Neuron (in vitro differentiated cells): ENCODE data around the gene PA2G4.

Source experiments
- H2AFZ ChIP-seq: one replicate; pipeline ENCODE4 v1.6.1; 2013; ENCODE audit warnings: low read depth, mild to moderate bottlenecking, inconsistent platforms, low read length, moderate library complexity
- H3K27me3 ChIP-seq: one replicate; pipeline ENCODE4 v1.6.1; 2013; ENCODE audit warnings: low read length; ENCODE audit not compliant: insufficient read depth
- H3K36me3 ChIP-seq: one replicate; pipeline ENCODE4 v1.6.1; 2013; ENCODE audit warnings: low read length; ENCODE audit not compliant: insufficient read depth
- H3K4me1 ChIP-seq: one replicate; pipeline ENCODE4 v1.6.1; 2013; ENCODE audit warnings: low read length; ENCODE audit not compliant: insufficient read depth
- H3K4me3 ChIP-seq: 2 replicates; pipeline ENCODE4 v1.5.1; 2013; ENCODE audit warnings: mild to moderate bottlenecking, low read length, moderate library complexity
- H3K9me3 ChIP-seq: one replicate; pipeline ENCODE4 v1.6.1; 2013; ENCODE audit warnings: low read length

PA2G4 gene

DNA sequence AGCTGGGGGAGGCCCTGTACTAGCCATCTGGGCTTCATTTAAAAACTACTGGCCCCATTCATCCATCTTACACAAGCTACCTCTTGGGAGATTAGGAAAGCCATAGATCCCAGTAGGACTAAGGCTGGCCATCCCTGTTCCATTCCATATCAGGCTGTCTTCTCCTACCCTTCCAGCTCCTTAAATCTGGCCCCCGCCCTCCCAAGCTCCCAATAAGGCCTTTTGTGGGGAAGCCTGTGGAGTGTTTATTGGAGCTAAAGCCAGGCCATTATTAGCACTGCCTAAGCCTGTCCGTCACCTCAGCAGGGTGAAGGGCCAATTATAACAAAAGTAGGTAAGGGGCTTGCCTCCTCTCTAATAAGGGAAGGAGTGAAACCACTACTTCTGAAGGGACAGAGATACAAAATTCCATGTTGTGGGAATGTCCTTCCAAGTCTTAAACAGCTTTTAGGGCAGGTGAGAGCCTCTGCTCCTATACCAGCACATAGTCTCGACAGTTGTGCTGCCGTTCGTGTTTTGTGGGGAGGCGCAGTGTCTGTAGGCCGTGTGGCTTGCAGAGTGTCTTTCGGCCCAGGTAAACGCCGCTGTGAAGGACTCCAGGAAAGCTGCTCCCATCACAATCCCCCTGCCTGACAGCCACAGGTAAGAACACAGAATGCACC lies 57.5 kb downstream of the PA2G4 start:
- H3K4me1 ChIP-seq, result peaks cover 37% of the 10 kb centered on the region
- H2AFZ ChIP-seq, result no peak overlapping the region
- no peaks in the 10 kb centered on the region for H3K9me3 ChIP-seq
- H3K4me3 ChIP-seq, result no peak overlapping the region
- no peaks in the 10 kb centered on the region for H3K27me3 ChIP-seq
- peaks cover 71% of the 10 kb centered on the region for H3K36me3 ChIP-seq

DNA sequence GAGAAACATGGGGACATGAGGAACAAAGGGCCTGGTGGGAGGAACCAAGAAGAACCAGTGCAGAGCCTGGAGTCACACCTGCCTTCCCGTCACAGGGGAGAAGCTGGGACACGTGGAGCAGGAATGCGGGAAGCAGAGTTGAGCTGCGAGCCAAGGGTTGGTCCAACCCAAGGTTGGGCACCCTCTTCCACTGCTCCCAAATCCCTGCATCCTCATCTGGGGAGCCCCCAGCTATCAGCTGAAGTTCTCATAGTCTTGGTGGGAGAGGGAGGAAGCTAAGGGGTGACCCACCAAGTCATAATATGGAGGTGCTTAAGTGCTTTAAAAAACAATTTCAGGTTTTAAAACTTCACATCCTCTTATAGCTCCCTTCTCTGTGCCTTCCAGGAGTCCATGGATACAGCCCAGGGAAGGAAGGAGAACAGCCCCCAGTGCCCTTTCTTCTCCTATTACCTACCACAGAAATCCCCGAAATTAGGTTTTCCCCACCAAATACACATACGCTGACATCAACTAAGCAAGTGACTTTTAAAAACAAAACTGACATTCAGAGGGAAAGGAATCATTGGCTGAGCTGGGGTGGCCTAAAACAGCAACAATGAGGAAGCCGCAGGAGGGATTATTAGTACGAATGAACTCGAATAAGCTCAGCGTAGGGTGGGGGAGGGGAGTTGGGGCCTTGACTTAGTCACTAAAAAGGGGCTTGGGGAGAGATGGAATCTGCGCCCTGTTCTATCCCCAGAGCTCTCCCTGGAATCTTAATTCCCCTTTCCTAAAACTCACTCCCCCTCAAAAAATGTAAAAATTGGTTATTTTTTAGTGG lies 58.3 kb downstream of the PA2G4 start:
- no peaks in the 10 kb centered on the region for H3K27me3 ChIP-seq
- H3K9me3 ChIP-seq, result no peaks in the 10 kb centered on the region
- H2AFZ ChIP-seq, result no peak overlapping the region
- peaks cover 35% of the 10 kb centered on the region for H3K4me1 ChIP-seq
- H3K36me3 ChIP-seq, result peaks cover 76% of the 10 kb centered on the region
- H3K4me3 ChIP-seq, result no peak overlapping the region
